GM21786 (cell line): ENCODE measurements around the gene MED12L.

Source experiments
- ATAC-seq: cut with Tn5 transposase; IDR thresholded peaks from one replicate; pipeline ENCODE4 v1.9.1; 2021; ENCODE audit not compliant: unreplicated experiment

The MED12L gene

GRCh38 chr3:151394611-151395010, 309.1 kb downstream of the MED12L start:
- no peak for ATAC-seq

- no peak for ATAC-seq
These were observed 310.3 kb downstream of the MED12L start for GRCh38 chr3:151395806-151396205.

GRCh38 chr3:151398895-151399294, 313.4 kb downstream of the MED12L start:
- no peak for ATAC-seq

GRCh38 chr3:151400341-151400740, 314.9 kb downstream of the MED12L start:
- no peak for ATAC-seq

GRCh38 chr3:151402349-151402748, 316.9 kb downstream of the MED12L start:
- ATAC-seq = no peak

GRCh38 chr3:151403246-151403645, 317.8 kb downstream of the MED12L start:
- ATAC-seq = no peak

GRCh38 chr3:151404316-151404715, 318.9 kb downstream of the MED12L start:
- ATAC-seq = peak; percentile 84

- ATAC-seq = no peak
These were observed 322.5 kb downstream of the MED12L start for GRCh38 chr3:151407928-151408327.

GRCh38 chr3:151410891-151411559, 325.6 kb downstream of the MED12L start:
- no peak for ATAC-seq

- no peak for ATAC-seq
These were observed 327.5 kb downstream of the MED12L start for GRCh38 chr3:151412989-151413388.

GRCh38 chr3:151415289-151415688, 329.8 kb downstream of the MED12L start:
- no peak for ATAC-seq

GRCh38 chr3:151419806-151420205, 334.3 kb downstream of the MED12L start:
- no peak for ATAC-seq

- peak; percentile 38 for ATAC-seq
These were observed 336.5 kb downstream of the MED12L start for GRCh38 chr3:151421938-151422337.

- no peak for ATAC-seq
These were observed 337.6 kb downstream of the MED12L start for GRCh38 chr3:151423091-151423490.

GRCh38 chr3:151425627-151426340, 340.3 kb downstream of the MED12L start:
- peak; percentile 26 for ATAC-seq

GRCh38 chr3:151426341-151426657, 340.8 kb downstream of the MED12L start:
- ATAC-seq = peak; percentile 90

- ATAC-seq = no peak
These were observed 342.9 kb downstream of the MED12L start for GRCh38 chr3:151428386-151428785.

GRCh38 chr3:151430821-151431484, 345.5 kb downstream of the MED12L start:
- no peak for ATAC-seq

- ATAC-seq = no peak
These were observed 346.5 kb downstream of the MED12L start for GRCh38 chr3:151431940-151432339.

GRCh38 chr3:151432616-151433372, 347.3 kb downstream of the MED12L start:
- ATAC-seq = no peak

GRCh38 chr3:151434151-151434890, 348.9 kb downstream of the MED12L start:
- no peak for ATAC-seq
